ENCODE data around the gene CFAP206.

DNA sequence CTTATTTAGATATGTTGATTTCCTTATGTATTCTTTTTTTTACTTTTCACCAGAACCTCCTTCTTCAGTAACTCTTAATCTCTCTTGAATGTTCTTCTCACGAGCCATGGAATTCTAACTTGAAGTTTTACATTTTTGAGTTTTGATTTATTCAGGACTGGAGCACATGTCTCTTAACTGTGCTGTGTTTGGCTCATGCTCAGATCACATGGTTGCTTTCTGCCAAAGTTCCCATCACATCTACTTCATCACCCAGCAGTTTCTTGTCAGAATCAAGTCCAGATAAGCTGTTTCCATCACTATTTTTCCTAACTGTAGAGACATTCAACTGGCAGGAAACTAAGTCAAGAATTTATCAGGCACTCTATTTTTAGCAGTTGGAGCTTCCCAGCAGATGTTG lies 96.7 kb downstream of the CFAP206 start:
- TF ChIP-seq, protein P1, sequence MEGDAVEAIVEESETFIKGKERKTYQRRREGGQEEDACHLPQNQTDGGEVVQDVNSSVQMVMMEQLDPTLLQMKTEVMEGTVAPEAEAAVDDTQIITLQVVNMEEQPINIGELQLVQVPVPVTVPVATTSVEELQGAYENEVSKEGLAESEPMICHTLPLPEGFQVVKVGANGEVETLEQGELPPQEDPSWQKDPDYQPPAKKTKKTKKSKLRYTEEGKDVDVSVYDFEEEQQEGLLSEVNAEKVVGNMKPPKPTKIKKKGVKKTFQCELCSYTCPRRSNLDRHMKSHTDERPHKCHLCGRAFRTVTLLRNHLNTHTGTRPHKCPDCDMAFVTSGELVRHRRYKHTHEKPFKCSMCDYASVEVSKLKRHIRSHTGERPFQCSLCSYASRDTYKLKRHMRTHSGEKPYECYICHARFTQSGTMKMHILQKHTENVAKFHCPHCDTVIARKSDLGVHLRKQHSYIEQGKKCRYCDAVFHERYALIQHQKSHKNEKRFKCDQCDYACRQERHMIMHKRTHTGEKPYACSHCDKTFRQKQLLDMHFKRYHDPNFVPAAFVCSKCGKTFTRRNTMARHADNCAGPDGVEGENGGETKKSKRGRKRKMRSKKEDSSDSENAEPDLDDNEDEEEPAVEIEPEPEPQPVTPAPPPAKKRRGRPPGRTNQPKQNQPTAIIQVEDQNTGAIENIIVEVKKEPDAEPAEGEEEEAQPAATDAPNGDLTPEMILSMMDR (IDR thresholded peaks at IDR 0.05) = no peak
- no peak for TF ChIP-seq POLR2A (IDR thresholded peaks at IDR 0.05)
- no peak for TF ChIP-seq POLR2AphosphoS5 (IDR thresholded peaks at IDR 0.05)
